Mammary epithelial cell (primary cell): ENCODE measurements around the gene VMO1.

Source experiments
- CTCF ChIP-seq, 2 donors: IDR thresholded peaks in 1 of 2; conservative IDR thresholded peaks in 1 of 2; 2 replicates each; pipeline ENCODE4 v1.5.1; 2011 to 2012; ENCODE audit warnings: inconsistent platforms in 2 of 2, low read length in 2 of 2, mild to moderate bottlenecking in 2 of 2, control low read depth in 1 of 2, low read depth in 1 of 2; ENCODE audit not compliant: insufficient read depth in 1 of 2; ENCODE audit errors: extremely low read depth in 1 of 2
- EZH2 ChIP-seq: IDR thresholded peaks from 2 replicates; pipeline ENCODE4 v1.6.1; 2012; ENCODE audit warnings: low read length, inconsistent platforms, borderline replicate concordance

- TF ChIP-seq CTCF (conservative IDR thresholded peaks at IDR 0.05 in 1 of 2, IDR thresholded peaks at IDR 0.05 in 1 of 2; ENCODE audit: extremely low read depth in 1 of 2, insufficient read depth in 1 of 2, low read depth in 1 of 2, low read length in 2 of 2) (no peak), EZH2 (no peak)
Observed at GRCh38 chr17:4764595-4764994, 21.6 kb downstream of the VMO1 start.
